NOMO-1 treated with DMSO at 0.1 percent for 48 hours (cell line): ENCODE measurements around the gene ZFPM1.

Experiments
- DNase-seq: peaks from one replicate; lab custom pipeline; 2025; ENCODE audit not compliant: unreplicated experiment; lab: John Stamatoyannopoulos, UW

The ZFPM1 gene

DNA sequence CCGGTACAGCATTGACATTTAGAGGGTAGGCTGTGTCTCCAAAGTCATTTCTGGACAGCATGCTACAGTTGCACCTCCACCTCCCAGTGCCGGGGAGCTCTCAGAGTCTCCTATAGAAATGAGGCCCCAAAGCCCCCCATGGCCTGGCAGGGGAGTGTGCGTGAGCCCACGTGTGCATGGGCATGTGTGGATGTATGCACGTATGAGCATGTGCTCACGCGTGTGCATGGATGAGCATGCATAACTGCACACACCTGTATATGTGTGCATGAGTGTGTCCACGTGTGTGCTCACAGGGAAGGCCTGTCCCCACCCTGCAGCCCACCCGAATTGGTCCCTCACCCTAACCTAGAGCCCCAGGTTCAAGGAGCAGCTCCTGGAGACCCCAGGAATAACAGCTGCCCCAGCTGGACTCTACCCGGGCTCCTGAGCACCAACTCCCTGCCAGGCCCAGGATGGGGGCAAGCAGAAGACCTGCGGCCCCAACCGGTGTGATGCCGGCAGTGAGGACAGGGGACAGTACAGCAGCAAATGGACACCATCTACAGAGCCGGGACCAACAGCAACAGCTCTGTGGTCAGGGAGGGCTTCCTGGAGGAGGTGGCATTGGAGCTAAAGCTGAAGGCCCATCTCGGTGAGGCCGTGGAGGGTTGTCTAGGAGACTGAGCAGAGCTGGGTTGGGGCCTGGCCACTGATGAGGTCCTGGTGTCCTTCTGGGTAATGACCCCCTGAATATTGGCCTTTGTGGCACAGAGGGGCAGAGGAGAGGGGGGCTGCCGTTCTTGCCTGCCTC, 35.2 kb upstream of the ZFPM1 start:
- DNase-seq = no peak

DNA sequence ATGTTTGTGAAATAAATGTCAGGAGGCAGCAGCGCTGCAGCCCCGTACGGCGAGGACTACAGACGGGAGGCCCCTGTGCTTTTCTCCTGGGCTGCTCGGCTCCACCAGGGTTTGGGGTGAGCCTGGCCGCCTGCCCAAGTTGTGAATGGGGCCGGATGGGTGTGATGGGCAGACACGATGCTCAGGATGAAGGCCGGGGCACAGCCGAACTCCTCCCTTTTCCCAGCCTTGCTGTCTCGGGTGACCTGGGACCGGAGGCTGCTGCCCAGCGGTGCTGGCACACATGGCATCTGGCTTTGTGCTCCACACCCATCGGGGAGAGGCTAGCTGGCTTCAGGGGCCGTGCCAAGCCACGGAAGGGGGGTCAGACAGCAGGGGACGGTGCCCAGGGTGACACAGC, 34.2 kb upstream of the ZFPM1 start:
- no peak for DNase-seq

DNA sequence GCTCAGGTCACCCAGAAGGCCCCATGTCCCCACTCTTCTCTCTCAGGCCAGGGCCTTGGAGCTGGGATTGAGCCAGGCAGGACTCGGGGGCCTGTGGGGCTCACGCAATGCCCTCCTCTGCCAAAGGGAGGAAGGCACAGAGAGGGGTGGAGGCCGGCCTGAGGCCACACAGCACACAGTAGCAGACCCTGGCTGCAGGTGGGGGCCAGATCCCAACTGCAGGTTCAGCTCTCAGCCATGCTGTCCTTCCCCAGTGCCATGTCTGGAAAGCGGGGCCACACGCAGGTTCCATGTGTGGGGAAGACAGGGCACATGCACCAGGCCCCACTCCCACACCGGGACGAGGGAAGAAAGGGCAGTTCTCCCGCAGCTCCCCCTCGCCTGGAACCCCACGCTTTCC, 33.3 kb upstream of the ZFPM1 start:
- DNase-seq = no peak

DNA sequence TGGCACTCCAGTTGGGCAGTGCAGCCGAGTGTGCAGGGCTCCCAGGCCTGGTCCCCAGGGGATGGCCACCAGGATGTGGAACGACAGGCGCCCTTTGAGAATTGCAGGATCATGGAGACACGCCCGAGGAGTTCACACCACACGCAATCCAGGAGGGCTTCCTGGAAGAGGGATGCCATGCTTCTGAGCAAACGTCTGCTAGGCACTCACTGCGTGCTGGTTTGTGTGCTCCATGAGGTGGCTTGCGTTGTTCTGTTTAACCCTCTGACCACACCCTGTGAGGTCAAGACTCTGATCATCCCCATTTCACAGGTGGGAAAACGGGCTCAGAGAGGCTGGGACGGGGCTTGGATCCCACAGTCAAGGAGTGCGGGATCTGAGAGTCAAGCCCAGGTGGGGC, 32.6 kb upstream of the ZFPM1 start:
- DNase-seq = no peak

DNA sequence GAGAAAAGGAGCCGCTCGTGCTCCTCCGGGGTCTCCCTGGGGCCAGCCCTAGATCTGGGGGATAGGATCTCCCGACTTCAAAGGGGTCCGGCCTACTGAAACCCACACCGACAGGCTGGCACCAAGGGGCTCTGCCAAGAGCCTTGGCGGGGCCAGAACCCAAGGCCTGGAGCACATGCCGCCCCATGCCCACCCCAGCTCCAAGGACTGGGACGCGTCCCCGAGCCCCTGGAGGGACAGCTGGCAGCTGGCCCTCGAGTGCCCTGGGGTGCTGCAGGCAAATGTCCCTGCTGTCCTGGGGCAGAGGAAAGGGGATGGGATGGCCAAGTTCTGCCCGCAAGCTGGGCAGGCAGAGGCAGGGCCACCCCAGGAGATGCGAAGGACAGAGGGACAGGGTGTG, 31.8 kb upstream of the ZFPM1 start:
- DNase-seq = no peak

DNA sequence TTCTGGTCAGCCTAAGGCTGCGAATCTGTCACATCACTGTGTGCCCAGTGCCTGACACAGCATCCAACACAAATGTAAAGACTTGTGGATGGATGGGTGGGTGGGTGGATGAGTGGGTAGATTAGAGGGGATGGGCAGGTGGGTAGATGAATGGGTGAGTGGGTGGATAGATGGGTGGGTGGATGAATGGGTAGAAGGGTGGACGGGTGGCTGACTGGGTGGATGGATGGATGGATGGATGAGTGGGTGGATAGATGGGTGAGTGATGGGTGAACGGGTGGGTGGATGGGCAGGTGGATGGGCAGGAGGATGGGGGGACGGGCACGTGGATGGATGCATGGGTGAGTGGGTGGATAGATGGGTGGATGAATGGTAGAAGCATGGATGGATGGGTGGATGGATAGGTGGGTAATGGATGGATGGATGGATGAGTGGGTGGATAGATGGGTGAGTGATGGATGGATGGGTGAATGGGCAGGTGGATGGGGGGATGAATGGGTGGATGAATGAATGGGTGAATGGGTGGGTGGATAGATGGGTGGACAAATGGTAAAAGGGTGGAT, 31.1 kb upstream of the ZFPM1 start:
- DNase-seq = no peak

DNA sequence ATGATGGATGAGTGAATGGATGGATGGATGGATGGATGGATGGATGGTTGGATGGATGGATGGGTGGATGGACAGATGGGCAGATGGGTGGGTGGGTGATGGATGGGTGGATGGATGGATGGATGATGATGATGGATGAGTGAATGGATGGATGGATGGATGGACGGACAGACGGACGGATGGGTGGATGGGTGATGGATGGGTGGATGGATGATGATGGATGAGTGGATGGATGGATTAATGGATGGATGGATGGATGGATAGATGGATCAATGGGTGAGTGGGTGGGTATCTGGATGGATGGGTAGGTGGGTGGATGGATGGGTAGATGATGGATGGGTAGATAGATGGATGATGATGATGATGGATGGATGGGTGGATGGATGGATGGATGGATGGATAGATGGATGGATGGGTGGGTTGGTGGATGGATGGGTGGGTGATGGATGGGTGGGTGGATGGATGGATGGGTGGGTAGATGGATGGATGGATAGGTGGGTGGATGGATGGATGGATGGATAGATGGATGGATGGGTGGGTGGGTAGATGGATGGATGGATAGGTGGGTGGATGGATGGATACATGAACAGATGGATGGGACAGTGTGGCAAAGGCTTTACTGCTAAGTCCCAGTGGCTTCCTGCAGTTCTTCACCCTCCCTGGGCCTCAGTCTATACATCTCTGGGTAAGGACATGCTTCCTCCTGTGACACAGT, 30.2 kb upstream of the ZFPM1 start:
- DNase-seq = no peak

DNA sequence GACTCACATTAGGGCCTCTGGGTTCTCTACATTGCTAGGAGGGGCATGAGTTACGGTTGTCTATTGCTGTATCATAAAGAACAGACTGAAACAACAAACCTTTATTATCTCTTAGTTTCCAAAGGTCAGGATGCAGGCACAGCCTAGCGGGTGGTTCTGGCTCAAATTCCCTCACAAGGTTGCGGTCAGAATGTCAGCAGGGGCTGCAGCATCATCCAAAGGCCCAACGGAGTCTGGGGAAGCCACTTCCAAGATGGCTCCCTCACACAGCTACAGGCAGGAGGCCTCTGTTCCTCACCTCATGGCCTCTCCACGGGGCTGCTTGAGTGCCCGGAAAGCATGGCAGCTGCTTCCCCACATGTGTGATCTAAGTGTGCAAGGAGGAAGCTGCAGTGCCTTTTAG, 29.6 kb upstream of the ZFPM1 start:
- no peak for DNase-seq

DNA sequence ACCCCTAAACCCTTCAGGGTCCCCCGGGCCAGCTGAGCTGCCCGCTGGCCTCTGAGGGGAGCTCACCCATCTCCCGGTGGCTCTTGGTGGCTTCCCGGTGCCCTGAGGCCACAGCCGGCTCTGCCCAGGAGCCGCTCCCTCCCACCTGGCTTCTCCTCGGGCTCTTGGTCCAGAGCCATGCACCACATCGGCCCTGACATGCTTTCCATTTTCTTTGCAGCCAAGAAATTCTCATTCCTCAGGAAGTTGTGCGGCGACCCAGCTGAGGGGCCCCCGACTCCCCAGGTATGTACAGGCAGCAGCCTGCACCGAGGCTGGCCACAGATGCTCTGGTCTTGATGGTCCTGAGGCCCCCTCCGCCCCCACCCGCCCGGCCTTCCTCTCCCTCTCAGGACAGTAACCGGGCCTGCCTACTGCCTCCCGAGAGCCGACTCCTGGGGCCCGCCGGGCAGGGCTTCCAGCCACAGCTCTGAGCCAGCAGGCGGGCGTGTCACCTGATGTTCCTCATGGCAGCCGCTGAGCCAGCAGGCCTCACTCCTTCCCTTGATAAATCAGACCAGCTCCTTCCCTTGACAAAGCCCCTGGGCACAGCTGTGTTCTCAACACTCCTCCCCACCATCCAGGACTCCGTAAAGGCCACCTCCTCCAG, 28.4 kb upstream of the ZFPM1 start:
- DNase-seq = no peak

DNA sequence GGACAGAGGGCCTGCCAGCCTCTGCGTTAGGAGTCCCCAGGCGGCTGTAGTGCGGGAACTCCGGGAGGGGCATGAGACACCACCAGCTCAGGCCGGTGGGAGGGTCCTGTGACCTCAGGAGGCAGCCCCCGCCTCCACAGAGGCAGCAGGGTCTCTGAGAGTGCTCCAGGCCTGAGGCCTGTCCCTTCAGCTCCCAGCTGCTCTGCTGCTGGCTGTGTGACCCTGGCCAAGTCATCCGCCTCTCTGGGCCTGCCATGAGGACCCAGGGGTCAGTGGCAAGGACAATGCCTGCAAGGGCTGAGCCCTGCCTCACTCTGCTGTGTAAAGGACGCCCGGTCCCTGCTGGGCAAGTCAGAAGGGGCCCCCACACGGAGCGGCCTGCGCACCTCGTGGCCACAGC, 27.1 kb upstream of the ZFPM1 start:
- DNase-seq = no peak

DNA sequence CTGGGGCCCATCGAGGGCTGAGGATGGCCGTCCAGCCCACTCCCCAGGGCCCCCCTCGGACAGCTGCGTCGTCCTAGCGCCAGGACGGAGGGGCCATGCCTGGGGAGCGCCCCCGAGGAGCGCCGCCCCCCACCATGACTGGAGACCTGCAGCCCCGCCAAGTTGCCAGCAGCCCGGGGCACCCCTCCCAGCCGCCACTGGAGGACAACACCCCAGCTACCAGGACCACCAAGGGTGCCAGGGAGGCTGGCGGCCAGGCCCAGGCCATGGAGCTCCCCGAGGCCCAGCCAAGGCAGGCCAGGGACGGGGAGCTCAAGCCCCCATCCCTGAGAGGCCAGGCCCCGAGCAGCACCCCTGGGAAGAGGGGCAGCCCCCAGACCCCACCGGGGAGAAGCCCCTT, 25.7 kb upstream of the ZFPM1 start:
- DNase-seq = no peak

DNA sequence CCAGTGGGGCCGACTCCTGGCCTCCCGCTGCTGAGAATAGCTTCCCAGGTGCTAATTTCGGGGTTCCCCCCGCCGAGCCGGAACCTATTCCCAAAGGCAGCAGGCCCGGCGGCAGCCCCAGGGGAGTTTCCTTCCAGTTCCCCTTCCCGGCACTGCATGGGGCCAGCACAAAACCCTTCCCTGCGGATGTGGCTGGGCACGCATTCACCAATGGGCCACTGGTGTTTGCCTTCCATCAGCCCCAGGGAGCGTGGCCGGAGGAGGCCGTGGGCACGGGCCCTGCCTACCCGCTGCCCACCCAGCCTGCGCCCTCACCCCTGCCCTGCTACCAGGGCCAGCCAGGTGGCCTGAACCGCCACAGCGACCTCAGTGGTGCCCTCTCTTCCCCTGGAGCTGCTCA, 24.9 kb upstream of the ZFPM1 start:
- no peak for DNase-seq

DNA sequence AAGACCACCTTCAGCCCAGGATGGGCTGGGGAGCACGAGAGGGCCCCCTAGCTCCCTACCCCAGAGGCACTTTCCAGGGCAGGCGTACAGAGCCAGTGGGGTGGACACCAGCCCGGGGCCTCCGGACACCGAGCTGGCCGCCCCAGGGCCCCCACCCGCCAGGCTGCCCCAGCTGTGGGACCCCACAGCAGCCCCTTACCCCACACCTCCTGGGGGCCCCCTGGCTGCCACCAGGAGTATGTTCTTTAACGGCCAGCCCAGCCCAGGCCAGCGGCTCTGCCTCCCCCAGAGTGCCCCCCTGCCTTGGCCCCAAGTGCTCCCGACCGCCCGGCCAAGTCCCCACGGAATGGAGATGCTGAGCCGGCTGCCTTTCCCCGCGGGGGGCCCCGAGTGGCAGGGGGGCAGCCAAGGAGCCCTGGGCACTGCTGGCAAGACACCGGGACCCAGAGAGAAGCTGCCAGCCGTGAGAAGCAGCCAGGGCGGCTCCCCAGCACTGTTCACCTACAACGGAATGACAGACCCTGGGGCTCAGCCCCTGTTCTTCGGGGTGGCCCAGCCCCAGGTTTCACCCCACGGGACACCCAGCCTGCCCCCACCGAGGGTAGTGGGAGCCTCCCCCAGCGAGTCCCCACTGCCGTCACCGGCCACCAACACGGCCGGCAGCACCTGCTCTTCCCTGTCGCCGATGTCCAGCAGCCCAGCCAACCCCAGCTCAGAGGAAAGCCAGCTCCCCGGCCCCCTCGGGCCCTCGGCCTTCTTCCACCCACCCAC, 24.3 kb upstream of the ZFPM1 start:
- DNase-seq = no peak

DNA sequence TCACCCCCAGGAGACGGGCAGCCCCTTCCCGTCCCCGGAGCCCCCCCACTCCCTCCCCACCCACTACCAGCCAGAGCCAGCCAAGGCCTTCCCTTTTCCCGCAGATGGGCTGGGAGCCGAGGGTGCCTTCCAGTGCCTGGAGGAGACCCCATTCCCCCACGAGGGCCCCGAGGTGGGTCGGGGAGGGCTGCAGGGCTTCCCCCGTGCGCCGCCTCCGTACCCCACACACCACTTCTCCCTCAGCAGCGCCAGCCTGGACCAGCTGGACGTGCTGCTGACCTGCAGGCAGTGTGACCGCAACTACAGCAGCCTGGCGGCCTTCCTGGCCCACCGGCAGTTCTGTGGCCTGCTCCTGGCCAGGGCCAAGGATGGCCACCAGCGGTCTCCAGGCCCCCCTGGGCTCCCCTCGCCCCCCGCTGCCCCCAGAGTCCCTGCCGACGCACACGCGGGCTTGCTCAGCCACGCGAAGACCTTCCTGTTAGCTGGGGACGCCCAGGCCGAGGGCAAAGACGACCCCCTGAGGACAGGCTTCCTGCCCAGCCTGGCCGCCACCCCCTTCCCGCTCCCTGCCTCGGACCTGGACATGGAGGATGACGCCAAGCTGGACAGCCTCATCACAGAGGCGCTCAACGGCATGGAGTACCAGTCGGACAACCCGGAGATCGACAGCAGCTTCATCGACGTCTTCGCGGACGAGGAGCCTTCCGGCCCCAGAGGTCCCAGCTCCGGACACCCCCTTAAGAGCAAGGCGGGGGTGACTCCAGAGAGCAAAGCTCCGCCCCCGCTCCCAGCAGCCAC, 23.5 kb upstream of the ZFPM1 start:
- no peak for DNase-seq

DNA sequence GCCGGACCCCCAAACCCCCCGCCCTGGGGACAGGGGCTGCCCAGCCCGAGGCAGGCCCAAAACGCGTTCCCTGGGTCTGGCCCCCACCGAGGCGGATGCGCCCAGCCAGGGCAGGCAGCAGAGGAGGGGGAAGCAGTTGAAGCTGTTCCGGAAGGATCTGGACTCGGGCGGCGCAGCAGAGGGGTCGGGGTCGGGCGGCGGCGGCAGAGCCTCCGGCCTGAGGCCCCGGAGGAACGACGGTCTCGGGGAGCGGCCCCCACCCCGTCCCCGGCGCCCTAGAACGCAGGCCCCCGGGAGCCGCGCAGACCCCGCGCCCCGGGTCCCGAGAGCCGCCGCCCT, 22.9 kb upstream of the ZFPM1 start:
- DNase-seq = no peak

DNA sequence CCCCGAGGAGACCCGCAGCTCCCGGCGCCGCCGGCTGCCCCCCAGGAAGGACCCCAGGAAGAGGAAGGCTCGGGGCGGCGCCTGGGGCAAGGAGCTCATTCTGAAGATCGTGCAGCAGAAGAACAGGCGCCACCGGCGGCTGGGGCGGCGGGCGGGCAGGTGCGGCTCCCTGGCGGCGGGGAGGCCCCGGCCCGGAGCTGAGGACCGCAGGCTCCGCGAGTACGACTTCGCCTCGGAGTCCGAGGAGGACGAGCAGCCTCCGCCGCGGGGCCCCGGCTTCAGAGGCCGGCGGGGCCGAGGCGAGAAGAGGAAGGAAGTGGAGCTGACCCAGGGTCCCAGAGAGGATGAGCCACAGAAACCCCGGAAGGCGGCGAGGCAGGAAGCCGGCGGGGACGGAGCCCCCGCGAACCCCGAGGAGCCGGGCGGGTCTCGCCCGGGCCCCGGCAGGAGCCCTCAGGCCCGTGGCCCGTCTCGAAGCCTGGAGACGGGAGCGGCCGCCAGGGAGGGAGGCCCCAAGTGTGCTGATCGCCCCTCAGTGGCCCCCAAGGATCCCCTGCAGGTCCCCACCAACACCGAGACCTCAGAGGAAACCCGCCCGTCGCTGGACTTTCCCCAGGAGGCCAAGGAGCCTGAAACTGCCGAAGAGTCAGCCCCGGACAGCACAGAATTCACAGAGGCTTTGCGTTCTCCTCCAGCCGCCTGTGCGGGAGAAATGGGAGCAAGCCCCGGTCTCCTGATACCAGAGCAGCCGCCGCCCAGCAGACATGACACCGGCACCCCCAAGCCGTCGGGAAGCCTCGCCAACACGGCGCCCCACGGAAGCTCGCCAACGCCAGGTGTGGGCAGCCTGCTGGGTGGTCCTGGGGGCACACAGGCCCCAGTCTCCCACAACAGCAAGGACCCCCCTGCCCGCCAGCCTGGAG, 22.3 kb upstream of the ZFPM1 start:
- DNase-seq = peak; percentile 67

DNA sequence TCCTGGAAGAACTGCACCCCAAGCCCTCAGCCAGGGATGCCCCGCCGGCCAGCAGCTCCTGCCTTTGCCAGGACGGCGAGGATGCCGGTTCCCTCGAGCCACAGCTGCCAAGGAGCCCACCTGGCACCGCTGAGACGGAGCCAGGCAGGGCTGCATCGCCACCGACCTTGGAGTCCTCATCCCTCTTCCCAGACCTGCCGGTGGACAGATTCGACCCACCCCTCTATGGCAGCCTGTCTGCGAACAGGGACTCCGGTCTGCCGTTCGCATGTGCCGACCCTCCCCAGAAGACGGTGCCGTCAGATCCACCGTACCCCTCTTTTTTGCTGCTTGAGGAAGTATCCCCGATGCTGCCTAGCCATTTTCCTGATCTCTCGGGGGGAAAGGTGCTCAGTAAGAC, 21.4 kb upstream of the ZFPM1 start:
- DNase-seq = no peak

DNA sequence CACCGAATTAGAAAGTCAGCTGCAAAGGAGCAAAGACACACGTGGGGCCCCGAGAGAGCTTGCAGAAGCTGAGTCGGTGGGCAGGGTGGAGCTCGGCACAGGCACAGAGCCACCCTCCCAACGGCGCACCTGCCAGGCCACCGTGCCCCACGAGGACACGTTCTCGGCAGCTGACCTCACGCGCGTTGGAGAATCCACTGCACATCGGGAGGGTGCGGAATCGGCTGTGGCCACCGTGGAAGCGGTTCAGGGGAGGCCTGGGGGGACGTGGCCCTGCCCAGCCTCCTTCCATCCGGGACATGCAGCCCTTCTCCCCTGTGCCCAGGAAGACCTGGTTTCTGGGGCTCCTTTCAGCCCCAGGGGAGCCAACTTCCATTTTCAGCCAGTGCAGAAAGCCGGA, 20.9 kb upstream of the ZFPM1 start:
- no peak for DNase-seq

DNA sequence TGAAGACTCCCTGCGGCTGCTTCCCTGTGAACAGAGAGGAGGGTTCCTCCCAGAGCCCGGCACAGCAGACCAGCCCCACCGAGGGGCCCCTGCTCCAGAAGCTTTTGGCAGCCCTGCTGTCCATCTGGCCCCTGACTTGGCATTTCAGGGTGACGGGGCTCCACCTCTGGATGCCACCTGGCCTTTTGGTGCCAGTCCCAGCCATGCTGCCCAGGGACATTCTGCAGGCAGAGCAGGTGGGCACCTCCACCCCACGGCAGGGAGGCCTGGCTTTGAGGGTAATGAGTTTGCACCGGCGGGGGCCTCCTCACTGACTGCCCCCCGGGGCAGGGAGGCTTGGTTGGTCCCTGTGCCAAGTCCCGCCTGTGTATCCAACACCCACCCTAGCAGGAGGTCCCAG, 20.3 kb upstream of the ZFPM1 start:
- DNase-seq = no peak
